SH-SY5Y (cell line): Measurements from ENCODE around the gene CLGN.

ENCODE experiments used
- GATA2 ChIP-seq: IDR thresholded peaks from 2 replicates; pipeline ENCODE4 v1.6.1; 2011; ENCODE audit warnings: mild to moderate bottlenecking, low read depth, low read length
- GATA3 ChIP-seq: IDR thresholded peaks from 2 replicates; pipeline ENCODE4 v1.6.1; 2011; ENCODE audit warnings: low read depth, mild to moderate bottlenecking, low read length, moderate library complexity

GRCh38 chr4:140427919-140428471, 547 bp upstream of the CLGN start:
- TF ChIP-seq GATA2, result no peak
- no peak for TF ChIP-seq GATA3
